HepG2 (cell line): ENCODE data around the gene SIGLEC10. TPM values are rescaled to one million over a fixed set of nuclear protein-coding genes. Genes with fewer than 3 reads are reported as not detected.

Source experiments
- ATAD3A ChIP-seq: sonication (generic); formaldehyde crosslinking; IDR thresholded peaks from 2 replicates; pipeline ENCODE4 v1.4.0; 2020; ENCODE audit warnings: missing genetic modification reagents
- DMAP1 ChIP-seq: IDR thresholded peaks from 2 replicates; pipeline ENCODE4 v1.6.1; 2016
- EEA1 ChIP-seq: sonication (generic); formaldehyde crosslinking; IDR thresholded peaks from 2 replicates; pipeline ENCODE4 v1.5.1; 2020; ENCODE audit warnings: mild to moderate bottlenecking, missing genetic modification reagents, borderline replicate concordance
- EED ChIP-seq: sonication (generic); formaldehyde crosslinking; IDR thresholded peaks from 2 replicates; pipeline ENCODE4 v1.5.0; 2020; ENCODE audit warnings: mild to moderate bottlenecking, missing genetic modification reagents
- EHMT2 ChIP-seq: fragments of 200-600 bp; sonication (generic); IDR thresholded peaks from 2 replicates; pipeline ENCODE4 v1.7.0; 2017; ENCODE audit warnings: antibody characterized with exemption, low read depth, low read length, borderline replicate concordance
- ELF1 ChIP-seq: sonication (generic); formaldehyde crosslinking; IDR thresholded peaks from 2 replicates; pipeline ENCODE4 v1.4.0; 2020; ENCODE audit warnings: missing genetic modification reagents
- ETV6 ChIP-seq: sonication (generic); formaldehyde crosslinking; conservative IDR thresholded peaks from 2 replicates; pipeline ENCODE4 v1.4.0; 2020; ENCODE audit warnings: missing genetic modification reagents
- HINFP ChIP-seq: sonication (generic); formaldehyde crosslinking; IDR thresholded peaks from 2 replicates; pipeline ENCODE4 v1.4.0; 2020; ENCODE audit warnings: low read depth, mild to moderate bottlenecking, missing genetic modification reagents
- JUN ChIP-seq: sonication (generic); formaldehyde crosslinking; IDR thresholded peaks from 2 replicates; pipeline ENCODE4 v1.4.0; 2020; ENCODE audit warnings: mild to moderate bottlenecking, missing genetic modification reagents
- KAT8 ChIP-seq: IDR thresholded peaks from 2 replicates; pipeline ENCODE4 v1.6.1; 2016; ENCODE audit warnings: missing genetic modification reagents, missing compliant biosample characterization
- MED1 ChIP-seq: sonication (generic); formaldehyde crosslinking; IDR thresholded peaks from 2 replicates; pipeline ENCODE4 v1.4.0; 2020; ENCODE audit warnings: missing genetic modification reagents
- MIER2 ChIP-seq: IDR thresholded peaks from 2 replicates; pipeline ENCODE4 v1.6.1; 2016; ENCODE audit warnings: missing biosample characterization, missing genetic modification reagents
- NFE2 ChIP-seq: sonication (generic); formaldehyde crosslinking; IDR thresholded peaks from 2 replicates; pipeline ENCODE4 v1.4.0; 2020; ENCODE audit warnings: missing genetic modification reagents
- NFRKB ChIP-seq: fragments of 450-650 bp; IDR thresholded peaks from 2 replicates; pipeline ENCODE4 v1.6.1; 2017
- PRMT3 ChIP-seq: sonication (generic); formaldehyde crosslinking; IDR thresholded peaks from 2 replicates; pipeline ENCODE4 v1.8.1; 2022; ENCODE audit warnings: low read depth, mild to moderate bottlenecking, moderate library complexity, missing genetic modification reagents, borderline replicate concordance
- RARA ChIP-seq: IDR thresholded peaks from 2 replicates; pipeline ENCODE4 v1.6.1; 2016; ENCODE audit warnings: missing genetic modification reagents, missing compliant biosample characterization
- SALL2 ChIP-seq: sonication (generic); formaldehyde crosslinking; IDR thresholded peaks from 2 replicates; pipeline ENCODE4 v1.8.1; 2023; ENCODE audit warnings: mild to moderate bottlenecking, missing genetic modification reagents, inconsistent platforms
- SMAD9 ChIP-seq: sonication (generic); formaldehyde crosslinking; IDR thresholded peaks from 2 replicates; pipeline ENCODE4 v1.5.1; 2020; ENCODE audit warnings: mild to moderate bottlenecking, missing genetic modification reagents
- SP1 ChIP-seq, 2 experiments: fragments of 450-650 bp in 1 of 2; sonication (generic) in 1 of 2; formaldehyde crosslinking in 1 of 2; IDR thresholded peaks; 2 replicates each; pipeline versions ENCODE4 v1.4.0 to v1.6.1; 2016 to 2020; ENCODE audit warnings: missing genetic modification reagents in 1 of 2
- STAT5B ChIP-seq: sonication (generic); formaldehyde crosslinking; IDR thresholded peaks from 2 replicates; pipeline ENCODE4 v1.4.0; 2020; ENCODE audit warnings: missing genetic modification reagents
- THYN1 ChIP-seq: sonication (generic); formaldehyde crosslinking; IDR thresholded peaks from 2 replicates; pipeline ENCODE4 v1.8.1; 2023; ENCODE audit warnings: low read depth, mild to moderate bottlenecking, moderate library complexity, missing genetic modification reagents, borderline replicate concordance
- ZNF205 ChIP-seq: IDR thresholded peaks from 2 replicates; pipeline ENCODE4 v1.6.1; 2018; ENCODE audit warnings: missing biosample characterization, missing genetic modification reagents
- ZNF30 ChIP-seq: sonication (generic); formaldehyde crosslinking; IDR thresholded peaks from 2 replicates; pipeline ENCODE4 v1.5.0; 2020; ENCODE audit warnings: mild to moderate bottlenecking, missing genetic modification reagents
- ZNF367 ChIP-seq: sonication (generic); formaldehyde crosslinking; IDR thresholded peaks from 2 replicates; pipeline ENCODE4 v1.4.0; 2020; ENCODE audit warnings: missing genetic modification reagents, borderline replicate concordance
- ZNF496 ChIP-seq: sonication (generic); formaldehyde crosslinking; IDR thresholded peaks from 2 replicates; pipeline ENCODE4 v1.8.1; 2023; ENCODE audit warnings: mild to moderate bottlenecking, moderate library complexity, missing genetic modification reagents; ENCODE audit not compliant: insufficient replicate concordance
- ZNF674 ChIP-seq: sonication (generic); formaldehyde crosslinking; IDR thresholded peaks from 2 replicates; pipeline ENCODE4 v1.5.0; 2020; ENCODE audit warnings: low read depth, mild to moderate bottlenecking, missing genetic modification reagents
- ZNF746 ChIP-seq: sonication (generic); formaldehyde crosslinking; IDR thresholded peaks from 2 replicates; pipeline ENCODE4 v1.8.0; 2022; ENCODE audit warnings: mild to moderate bottlenecking, missing genetic modification reagents
- ZNF75D ChIP-seq: sonication (generic); formaldehyde crosslinking; IDR thresholded peaks from 2 replicates; pipeline ENCODE4 v1.8.1; 2023; ENCODE audit warnings: missing genetic modification reagents, mild to moderate bottlenecking, borderline replicate concordance
- ZNF788 ChIP-seq: sonication (generic); formaldehyde crosslinking; IDR thresholded peaks from 2 replicates; pipeline ENCODE4 v1.5.0; 2020; ENCODE audit warnings: mild to moderate bottlenecking, missing genetic modification reagents, borderline replicate concordance
- polyA plus RNA-seq, 8 experiments: library from polyadenylated mRNA; depleted of rRNA in 3 of 8; stranded (reverse) in 7 of 8; unstranded in 1 of 8; fragments of >200 nt; fragmentation: Illumina TruSeq in 4 of 8; extraction: Trizol in 4 of 8; gene quantifications; 2 replicates each; pipeline versions ENCODE4 v1.2.1 to v1.2.3, GENCODE V29; 2011 to 2016; ENCODE audit warnings: low read depth in 4 of 8, missing spikeins in 1 of 8, mixed read lengths in 1 of 8; ENCODE audit not compliant: insufficient read depth in 1 of 8
- total RNA-seq, 5 experiments: library from RNA; depleted of rRNA; stranded (reverse); fragments of >200 nt; fragmentation: Illumina TruSeq; extraction: Trizol; gene quantifications; 2 replicates each; pipeline ENCODE4 v1.2.3, GENCODE V29; 2016; ENCODE audit warnings: low read depth in 1 of 5
- TF ChIP-seq, protein P1 (sequence below): sonication (generic); formaldehyde crosslinking; IDR thresholded peaks from 2 replicates; pipeline ENCODE4 v1.5.0; 2020; ENCODE audit warnings: missing genetic modification reagents
- TF ChIP-seq, protein P2 (sequence below): sonication (generic); formaldehyde crosslinking; IDR thresholded peaks from 2 replicates; pipeline ENCODE4 v1.8.1; 2022; ENCODE audit warnings: mild to moderate bottlenecking, missing genetic modification reagents

SIGLEC10 gene
- total and polyA plus RNA-seq, 2 of the 13 experiments (the other 11 are each of a cell fraction or from before 2014, with no cell fraction given): not detected

DNA sequence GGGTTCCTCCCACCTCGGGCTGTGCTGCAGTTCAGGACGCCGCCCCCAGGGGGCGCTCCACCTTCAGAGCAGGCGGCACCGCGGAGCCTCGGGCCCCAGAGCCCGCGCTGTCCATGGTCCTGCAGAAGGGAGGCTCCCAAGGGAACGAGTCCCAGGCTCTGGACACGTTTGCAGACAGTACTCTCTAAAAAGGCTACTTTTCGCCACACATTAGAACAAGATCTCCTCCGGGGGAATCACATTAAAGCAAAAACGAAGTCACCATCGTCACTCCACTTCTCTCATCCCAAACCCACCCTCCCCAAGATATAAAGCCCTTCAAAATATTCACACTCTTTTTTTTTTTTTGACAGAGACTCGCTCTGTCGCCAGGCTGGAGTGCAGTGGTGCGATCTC lies 4.6 kb upstream of the SIGLEC10 start (continued):
- TF ChIP-seq HINFP (CRISPR knock-in tag) (peak; percentile 93), RARA (CRISPR knock-in tag) (peak; percentile 82), DMAP1 (peak; percentile 55; the same call in 1 of the 2 replicates), EHMT2 (peak; percentile 96; the same call in 1 of the 2 replicates), ETV6 (CRISPR knock-in tag) (peak; percentile 98), KAT8 (CRISPR knock-in tag) (peak; percentile 84), ZNF205 (CRISPR knock-in tag) (peak; percentile 94), ZNF746 (CRISPR knock-in tag) (0 out of 2 replicates have a peak, but pooled peaks have one; percentile 68), MED1 (CRISPR knock-in tag) (peak; percentile 80), JUN (CRISPR knock-in tag) (no peak), THYN1 (CRISPR knock-in tag) (no peak), NFRKB (no peak), SP1 (IDR thresholded peaks at IDR 0.05) (no peak), SP1 (CRISPR knock-in tag; IDR thresholded peaks at IDR 0.05) (peak; percentile 61; the same call in 1 of the 2 replicates), ZNF367 (CRISPR knock-in tag) (peak; percentile 97), SALL2 (CRISPR knock-in tag) (peak; percentile 95; the same call in 1 of the 2 replicates), PRMT3 (CRISPR knock-in tag) (peak; percentile 97), ZNF75D (CRISPR knock-in tag) (peak; percentile 91; the same call in 1 of the 2 replicates), ELF1 (CRISPR knock-in tag) (peak; percentile 44), ZNF674 (no peak), STAT5B (peak; percentile 99), SMAD9 (CRISPR knock-in tag) (peak; percentile 94), ZNF496 (CRISPR knock-in tag) (no peak), ZNF30 (CRISPR knock-in tag) (no peak), EEA1 (CRISPR knock-in tag) (peak; percentile 92; the same call in 1 of the 2 replicates), MIER2 (peak; percentile 100), ATAD3A (peak; percentile 95), ZNF788 (CRISPR knock-in tag) (peak; percentile 82; the same call in 1 of the 2 replicates), EED (peak; percentile 81), NFE2 (CRISPR knock-in tag) (peak; percentile 51; the same call in 1 of the 2 replicates)
- TF ChIP-seq, protein P1, sequence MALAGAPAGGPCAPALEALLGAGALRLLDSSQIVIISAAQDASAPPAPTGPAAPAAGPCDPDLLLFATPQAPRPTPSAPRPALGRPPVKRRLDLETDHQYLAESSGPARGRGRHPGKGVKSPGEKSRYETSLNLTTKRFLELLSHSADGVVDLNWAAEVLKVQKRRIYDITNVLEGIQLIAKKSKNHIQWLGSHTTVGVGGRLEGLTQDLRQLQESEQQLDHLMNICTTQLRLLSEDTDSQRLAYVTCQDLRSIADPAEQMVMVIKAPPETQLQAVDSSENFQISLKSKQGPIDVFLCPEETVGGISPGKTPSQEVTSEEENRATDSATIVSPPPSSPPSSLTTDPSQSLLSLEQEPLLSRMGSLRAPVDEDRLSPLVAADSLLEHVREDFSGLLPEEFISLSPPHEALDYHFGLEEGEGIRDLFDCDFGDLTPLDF (CRISPR knock-in tag): peak; percentile 88
- TF ChIP-seq, protein P2, sequence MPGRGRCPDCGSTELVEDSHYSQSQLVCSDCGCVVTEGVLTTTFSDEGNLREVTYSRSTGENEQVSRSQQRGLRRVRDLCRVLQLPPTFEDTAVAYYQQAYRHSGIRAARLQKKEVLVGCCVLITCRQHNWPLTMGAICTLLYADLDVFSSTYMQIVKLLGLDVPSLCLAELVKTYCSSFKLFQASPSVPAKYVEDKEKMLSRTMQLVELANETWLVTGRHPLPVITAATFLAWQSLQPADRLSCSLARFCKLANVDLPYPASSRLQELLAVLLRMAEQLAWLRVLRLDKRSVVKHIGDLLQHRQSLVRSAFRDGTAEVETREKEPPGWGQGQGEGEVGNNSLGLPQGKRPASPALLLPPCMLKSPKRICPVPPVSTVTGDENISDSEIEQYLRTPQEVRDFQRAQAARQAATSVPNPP (CRISPR knock-in tag): no peak; the same call in 1 of the 2 replicates
